NCI-H510A treated with DMSO at 0.1 percent for 48 hours (cell line): ENCODE measurements around the gene NMT2.
A peak's percentile ranks its signal among the peaks of the same experiment; 100 is the strongest.
"Not testable (repeated sequence)": the region's sequence is repeated elsewhere in the genome, so short reads cannot be mapped to it uniquely, and the experiment has no call there.

Experiments
- DNase-seq: peaks from one replicate; lab custom pipeline; 2025; lab: John Stamatoyannopoulos, UW

NMT2 gene

GRCh38 chr10:15168291-15168785 lies at the start of gene NMT2:
TSS of gene NMT2 (minus strand) at chr10:15168693. CDS start at chr10:15168612, 81 bp downstream.
- DNase-seq: peak; percentile 28

GRCh38 chr10:15216700-15217099 lies 48.2 kb upstream of the NMT2 start:
- DNase-seq: no peak

GRCh38 chr10:15214237-15214636 lies 45.7 kb upstream of the NMT2 start:
- no peak for DNase-seq

- DNase-seq: no peak
These were observed 45.0 kb upstream of the NMT2 start for GRCh38 chr10:15213461-15213861.

- DNase-seq: no peak
These were observed 43.0 kb upstream of the NMT2 start for GRCh38 chr10:15211464-15211979.

- no peak for DNase-seq
These were observed 42.0 kb upstream of the NMT2 start for GRCh38 chr10:15210521-15210920.

- peak; percentile 23 for DNase-seq
These were observed 41.5 kb upstream of the NMT2 start for GRCh38 chr10:15209827-15210509.

- no peak for DNase-seq
These were observed 39.7 kb upstream of the NMT2 start for GRCh38 chr10:15208221-15208620.

- not testable (repeated sequence) for DNase-seq
These were observed 38.9 kb upstream of the NMT2 start for GRCh38 chr10:15207410-15207809.

GRCh38 chr10:15202639-15203038 lies 34.1 kb upstream of the NMT2 start:
- no peak for DNase-seq

GRCh38 chr10:15202301-15202621 lies 33.8 kb upstream of the NMT2 start:
- not testable (repeated sequence) for DNase-seq

GRCh38 chr10:15201589-15202300 lies 33.3 kb upstream of the NMT2 start:
- DNase-seq: no peak

- no peak for DNase-seq
These were observed 32.1 kb upstream of the NMT2 start for GRCh38 chr10:15200626-15201025.

- DNase-seq: no peak
These were observed 29.4 kb upstream of the NMT2 start for GRCh38 chr10:15197911-15198310.

- DNase-seq: no peak
These were observed 28.8 kb upstream of the NMT2 start for GRCh38 chr10:15197276-15197675.

- no peak for DNase-seq
These were observed 27.7 kb upstream of the NMT2 start for GRCh38 chr10:15196021-15196834.

GRCh38 chr10:15189133-15189885 lies 20.8 kb upstream of the NMT2 start:
- no peak for DNase-seq

- no peak for DNase-seq
These were observed 20.1 kb upstream of the NMT2 start for GRCh38 chr10:15188603-15189002.

GRCh38 chr10:15183689-15184481 lies 15.4 kb upstream of the NMT2 start:
- DNase-seq: no peak

GRCh38 chr10:15182540-15183207 lies 14.2 kb upstream of the NMT2 start:
- no peak for DNase-seq
